ENCODE measurements around the gene DCAF7. TPM values are rescaled to one million over a fixed set of nuclear protein-coding genes. Genes with fewer than 3 reads are reported as not detected.

The DCAF7 gene
- total RNA-seq, 2 donors from 2014 or later: 74.0 to 91.2 TPM

DNA sequence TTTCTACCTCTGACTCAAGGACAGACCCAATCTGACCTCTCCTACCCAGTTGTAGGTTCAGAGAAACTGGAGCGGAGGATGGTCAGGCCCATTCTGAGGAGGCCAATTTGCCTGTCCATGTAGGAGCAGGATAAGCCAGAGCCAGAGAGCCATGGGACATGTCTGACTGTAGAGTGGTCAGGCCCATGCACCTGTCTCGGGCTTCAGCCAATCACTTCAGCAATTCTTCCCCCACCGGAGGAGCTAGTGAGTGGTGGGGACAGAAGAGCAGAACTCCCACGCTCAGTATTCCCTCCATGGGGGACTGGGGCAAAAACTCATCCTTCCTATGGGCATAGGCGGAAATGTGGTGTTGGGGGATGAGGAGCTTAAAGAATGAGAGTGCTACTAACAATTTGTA is 14.3 kb downstream of the DCAF7 start:
- intact Hi-C loops (cut with DNase I, micrococcal nuclease): no loop called here
- ATAC-seq (no peak), DNase-seq (no peak)

DNA sequence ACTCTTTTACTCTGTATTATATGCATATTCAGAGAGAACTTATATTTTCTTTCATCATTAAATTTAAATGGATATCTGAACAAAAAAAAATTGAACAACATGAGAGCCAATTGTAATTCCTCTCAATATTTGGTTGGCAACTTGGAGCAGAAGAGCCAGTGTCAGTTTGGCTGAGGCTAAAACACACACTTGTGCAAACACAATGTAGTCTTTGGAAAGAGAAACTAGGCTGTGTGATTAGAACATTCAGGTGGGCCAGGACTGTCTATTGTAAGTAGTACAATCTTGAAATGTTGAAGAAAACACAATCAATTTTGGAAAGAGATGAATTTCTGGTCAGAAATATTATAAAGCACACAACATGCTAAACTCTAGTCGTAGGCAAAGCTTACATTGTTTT is 17.0 kb downstream of the DCAF7 start:
- DNase-seq: no peak
- no peak for ATAC-seq
- intact Hi-C loops (cut with DNase I, micrococcal nuclease): no loop called here

DNA sequence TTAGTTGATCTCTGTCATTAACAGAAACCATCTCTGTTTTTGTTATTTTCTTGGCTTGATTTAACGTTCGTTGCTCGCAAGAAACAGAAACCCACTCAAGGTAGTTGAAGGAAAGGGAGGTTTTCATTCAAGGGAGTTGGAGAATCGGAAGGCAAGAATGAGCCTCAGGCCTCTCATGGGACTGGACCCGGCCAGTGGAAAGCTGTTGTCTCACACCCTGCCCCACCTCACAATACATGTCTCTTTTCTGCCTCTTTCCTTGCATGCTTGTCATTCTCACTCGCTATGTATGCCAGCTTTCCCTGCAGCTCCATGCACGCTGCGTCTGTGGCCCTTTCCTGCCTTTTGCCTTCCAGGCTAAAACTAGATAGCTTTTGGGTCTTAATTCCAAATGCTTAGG is 18.3 kb downstream of the DCAF7 start:
- ATAC-seq (no peak), DNase-seq (no peak)
- intact Hi-C loops (cut with DNase I, micrococcal nuclease): no loop called here

DNA sequence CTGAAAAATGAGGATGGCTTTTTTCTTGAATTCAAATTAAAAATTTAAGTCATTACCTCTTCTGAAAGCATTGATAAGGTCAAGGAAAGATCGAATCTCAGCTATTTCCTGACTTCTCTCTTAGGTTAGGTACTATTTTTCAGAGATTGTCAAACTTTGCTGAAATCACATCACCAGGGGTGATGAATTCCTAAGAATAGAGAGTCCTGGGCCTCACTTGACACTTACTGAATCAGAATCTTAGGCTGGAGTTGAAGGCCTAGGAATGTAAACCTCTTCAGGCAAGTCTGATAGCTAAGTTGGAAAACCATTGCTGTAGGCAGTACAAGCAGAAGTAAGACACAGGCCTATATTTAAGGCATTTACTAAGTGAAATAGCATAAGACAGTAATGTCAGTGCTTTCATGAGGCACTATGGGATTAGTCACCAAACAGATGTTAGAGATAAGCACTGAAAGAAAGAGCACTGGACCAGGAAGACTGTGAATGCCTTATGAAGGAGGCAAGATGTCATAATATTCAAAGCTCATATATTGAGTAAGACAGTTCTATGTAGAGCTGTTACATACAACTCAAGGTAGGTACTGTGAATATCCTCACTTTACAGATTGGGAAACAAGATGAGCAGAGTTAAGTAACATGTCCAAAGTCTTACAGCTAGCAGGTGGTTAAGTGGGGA is 21.5 kb downstream of the DCAF7 start:
- intact Hi-C loops (cut with DNase I, micrococcal nuclease): no loop called here
- ATAC-seq (no peak), DNase-seq (no peak)

DNA sequence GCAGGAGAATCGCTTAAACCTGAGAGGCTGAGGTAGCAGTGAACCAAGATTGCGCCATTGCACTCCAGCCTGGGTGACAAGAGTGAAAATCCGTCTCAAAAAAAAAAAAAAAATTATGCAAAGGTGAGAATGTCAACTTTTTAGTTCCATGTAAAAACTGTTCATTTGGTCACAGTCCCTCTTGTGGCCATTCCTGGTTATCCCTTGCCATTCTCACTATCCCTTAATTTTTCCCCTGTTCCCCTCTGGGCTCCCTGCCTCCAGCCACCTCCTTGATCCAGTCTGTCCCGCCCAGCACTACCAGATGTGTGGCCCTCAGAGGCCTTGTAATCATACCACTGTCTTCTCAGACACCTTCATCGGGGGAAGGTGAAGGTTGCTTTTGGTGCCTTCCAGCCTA is 23.4 kb downstream of the DCAF7 start:
- intact Hi-C loops (cut with DNase I, micrococcal nuclease): no loop called here
- DNase-seq: no peak
- ATAC-seq: no peak

DNA sequence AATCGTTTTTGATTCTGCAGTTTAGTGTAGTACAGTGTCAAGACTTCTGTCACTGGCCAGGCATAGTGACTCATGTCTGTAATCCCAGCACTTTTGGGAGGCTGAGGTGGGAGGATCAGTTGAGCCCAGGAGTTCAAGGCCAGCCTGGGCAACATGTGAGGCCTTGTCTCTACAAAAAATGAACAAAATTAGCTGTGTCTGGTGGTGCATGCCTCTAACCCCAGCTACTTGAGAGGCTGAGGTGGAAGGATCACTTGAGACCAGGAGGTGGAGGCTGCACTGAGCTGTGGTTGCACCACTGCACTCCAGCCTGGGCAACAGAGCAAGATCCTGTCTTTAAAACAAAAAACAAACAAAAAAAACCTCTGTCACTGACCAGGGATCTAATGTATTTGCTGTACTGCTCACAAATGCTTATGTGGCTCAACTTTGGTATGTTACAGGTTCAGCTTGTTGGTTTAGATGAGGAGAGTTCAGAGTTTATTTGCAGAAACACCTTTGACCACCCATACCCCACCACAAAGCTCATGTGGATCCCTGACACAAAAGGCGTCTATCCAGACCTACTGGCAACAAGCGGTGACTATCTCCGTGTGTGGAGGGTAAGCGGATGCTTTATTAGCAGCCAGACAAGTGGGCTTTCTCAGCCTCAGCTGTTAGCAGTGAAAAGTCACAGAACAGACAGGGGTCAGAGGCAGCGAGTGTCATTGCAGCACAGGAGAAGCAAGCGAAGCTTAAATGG is 27.9 kb downstream of the DCAF7 start:
- DNase-seq: no peak
- intact Hi-C loops (cut with DNase I, micrococcal nuclease): no loop called here
- ATAC-seq: no peak

DNA sequence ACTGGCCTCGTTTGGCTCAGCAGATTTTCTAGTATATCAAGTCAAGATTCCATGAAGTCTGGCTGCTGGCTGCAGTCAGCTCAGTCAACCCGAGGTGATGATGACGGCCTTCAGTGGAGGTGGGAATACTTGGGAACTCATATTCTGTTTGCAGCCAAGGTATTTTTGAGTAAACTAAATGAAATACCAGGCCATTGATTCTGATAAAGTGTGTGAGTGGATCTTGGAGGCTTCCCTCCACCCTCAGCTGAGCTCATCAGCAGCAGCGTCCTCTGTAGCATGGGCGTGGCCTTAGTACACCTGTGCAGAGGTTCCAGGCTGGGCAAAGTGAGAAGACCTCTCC is 28.5 kb downstream of the DCAF7 start:
- ATAC-seq (peak; percentile 37), DNase-seq (no peak)
- intact Hi-C loops (cut with DNase I, micrococcal nuclease): no loop called here

DNA sequence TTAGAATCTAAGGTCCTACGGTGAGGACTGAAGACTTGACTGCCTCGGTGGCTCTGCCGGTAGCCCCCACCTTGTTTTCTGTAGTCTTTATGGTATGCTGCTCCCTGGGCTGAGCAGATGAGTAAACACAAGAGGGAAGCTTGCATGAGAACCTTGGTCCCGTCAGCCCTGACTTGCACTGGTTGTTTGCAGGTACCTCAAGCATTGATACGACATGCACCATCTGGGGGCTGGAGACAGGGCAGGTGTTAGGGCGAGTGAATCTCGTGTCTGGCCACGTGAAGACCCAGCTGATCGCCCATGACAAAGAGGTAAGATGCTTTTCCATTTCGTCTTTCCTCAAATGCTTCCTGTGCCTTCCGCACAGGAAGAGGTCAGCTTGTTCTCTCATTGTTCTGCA is 29.4 kb downstream of the DCAF7 start:
- DNase-seq (no peak), ATAC-seq (no peak)
- intact Hi-C loops (cut with DNase I, micrococcal nuclease): no loop called here

DNA sequence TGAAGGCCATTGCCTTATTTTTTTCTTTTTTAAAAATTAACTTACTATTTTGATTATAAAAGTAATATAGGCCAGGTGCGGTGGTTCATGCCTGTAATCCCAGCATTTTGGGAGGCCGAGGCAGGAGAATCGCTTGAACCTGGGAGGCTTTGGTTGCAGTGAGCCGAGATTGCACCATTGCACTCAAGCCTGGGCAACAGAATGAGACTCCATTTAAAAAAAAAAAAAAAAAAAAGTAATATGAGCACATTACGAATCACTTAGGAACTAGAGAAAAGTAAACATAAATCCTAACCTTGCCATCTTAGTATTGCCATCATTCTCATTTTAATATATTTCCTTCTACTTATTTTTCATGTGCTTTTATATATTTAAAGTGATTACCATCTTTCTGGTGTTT is 37.5 kb downstream of the DCAF7 start:
- ATAC-seq (no peak), DNase-seq (no peak)
- intact Hi-C loops (cut with DNase I, micrococcal nuclease): no loop called here

DNA sequence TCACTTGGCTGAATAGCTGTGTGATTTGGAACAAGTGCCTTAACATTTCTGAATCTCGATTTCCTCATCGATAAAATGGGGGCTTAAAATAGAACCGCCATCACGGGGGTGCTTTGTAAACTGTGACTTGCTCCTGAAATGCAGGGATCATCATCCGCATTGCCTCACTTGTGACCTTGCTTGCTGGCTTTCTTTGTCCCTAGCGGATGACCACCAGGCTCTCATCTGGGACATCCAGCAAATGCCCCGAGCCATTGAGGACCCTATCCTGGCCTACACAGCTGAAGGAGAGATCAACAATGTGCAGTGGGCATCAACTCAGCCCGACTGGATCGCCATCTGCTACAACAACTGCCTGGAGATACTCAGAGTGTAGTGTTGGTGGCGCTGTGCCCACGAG is 38.5 kb downstream of the DCAF7 start:
- DNase-seq (no peak), ATAC-seq (no peak)
- intact Hi-C loops (cut with DNase I, micrococcal nuclease): no loop called here

DNA sequence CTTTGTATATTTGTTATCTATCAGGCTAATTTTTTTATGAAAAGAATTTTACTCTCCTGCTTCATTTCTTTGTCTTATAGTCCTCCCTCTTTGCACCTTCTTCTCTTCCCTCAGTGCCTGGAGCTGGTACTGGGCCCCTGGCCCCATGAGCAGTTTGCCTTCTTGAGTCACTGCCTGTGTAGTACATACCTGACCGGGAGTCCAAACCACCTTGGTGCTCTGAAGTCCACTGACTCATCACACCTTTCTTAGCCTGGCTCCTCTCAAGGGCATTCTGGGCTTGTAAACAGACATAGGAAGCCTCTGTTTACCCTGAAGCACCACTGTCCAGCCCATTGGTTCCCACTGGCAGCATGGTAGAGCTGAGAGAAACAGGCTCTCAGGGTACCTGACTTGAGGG is 39.4 kb downstream of the DCAF7 start:
- ATAC-seq: no peak
- intact Hi-C loops (cut with DNase I, micrococcal nuclease): no loop called here
- no peak for DNase-seq

DNA sequence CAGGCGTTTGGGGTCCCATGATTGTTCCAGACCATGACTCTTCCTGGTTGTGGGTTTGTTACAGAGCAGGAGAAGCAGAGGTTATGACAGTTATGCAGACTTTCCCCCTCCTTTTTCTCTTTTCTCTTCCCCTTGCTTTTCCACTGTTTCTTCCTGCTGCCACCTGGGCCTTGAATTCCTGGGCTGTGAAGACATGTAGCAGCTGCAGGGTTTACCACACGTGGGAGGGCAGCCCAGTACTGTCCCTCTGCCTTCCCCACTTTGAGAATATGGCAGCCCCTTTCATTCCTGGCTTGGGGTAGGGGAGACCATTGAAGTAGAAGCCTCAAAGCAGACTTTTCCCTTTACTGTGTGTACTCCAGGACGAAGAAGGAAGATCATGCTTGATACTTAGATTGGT is 42.5 kb downstream of the DCAF7 start:
- intact Hi-C loops (cut with DNase I, micrococcal nuclease): no loop called here
- DNase-seq: no peak
- ATAC-seq: no peak

DNA sequence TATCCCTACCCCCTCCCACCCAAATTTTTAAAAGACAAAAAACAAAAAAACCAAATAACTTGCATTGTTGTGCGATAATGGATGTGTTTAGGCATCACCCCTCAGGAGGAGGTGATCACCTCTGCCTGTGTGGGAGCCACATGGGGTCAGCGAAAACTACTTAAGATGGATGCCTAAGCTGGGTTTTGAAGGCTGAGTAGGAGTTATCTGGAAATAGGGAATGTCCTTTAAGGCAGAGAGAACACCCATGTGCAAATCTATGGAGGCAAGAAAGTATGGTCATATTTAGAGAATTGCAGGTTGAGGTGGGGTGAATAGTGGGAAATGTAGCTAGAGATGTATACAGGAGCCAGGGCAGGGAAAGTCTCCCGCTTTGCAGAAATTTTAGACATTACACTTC is 44.9 kb downstream of the DCAF7 start:
- DNase-seq (no peak), ATAC-seq (no peak)
- intact Hi-C loops (cut with DNase I, micrococcal nuclease): no loop called here

DNA sequence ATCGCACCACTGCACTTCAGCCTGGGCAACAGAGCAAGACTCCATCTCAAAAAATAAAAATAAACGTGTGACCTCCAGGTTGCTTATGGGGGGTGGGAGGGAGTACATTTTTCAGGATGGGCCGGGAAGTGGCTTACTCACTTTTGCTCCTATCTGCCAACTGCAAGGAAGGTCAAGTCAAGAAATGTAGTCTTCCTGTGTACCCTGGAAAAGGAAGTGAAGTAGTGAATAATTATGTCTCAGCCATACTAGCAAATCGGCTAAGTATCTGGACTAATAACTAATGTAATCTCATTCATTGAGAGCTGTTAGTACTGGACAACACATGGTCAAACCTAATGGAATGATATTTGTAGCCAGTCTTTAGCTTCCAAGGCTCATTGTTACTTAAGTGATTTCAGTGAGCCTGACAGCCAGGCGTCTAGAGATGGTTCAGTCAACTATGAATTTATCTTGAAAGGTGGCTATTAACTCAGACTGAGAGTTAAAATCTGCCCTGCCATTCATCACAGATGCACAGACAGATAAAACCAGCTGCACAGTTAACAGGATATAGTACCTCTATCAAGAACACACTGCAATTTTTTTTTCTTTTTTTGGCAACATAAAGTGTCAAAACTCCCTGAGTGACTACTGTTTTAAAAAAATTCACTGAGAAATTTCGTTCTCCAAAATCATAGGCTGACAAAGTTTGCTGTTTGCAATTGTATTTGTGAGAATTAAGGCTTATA is 46.7 kb downstream of the DCAF7 start:
- ATAC-seq (no peak), DNase-seq (no peak)
- intact Hi-C loops (cut with DNase I, micrococcal nuclease): no loop called here

DNA sequence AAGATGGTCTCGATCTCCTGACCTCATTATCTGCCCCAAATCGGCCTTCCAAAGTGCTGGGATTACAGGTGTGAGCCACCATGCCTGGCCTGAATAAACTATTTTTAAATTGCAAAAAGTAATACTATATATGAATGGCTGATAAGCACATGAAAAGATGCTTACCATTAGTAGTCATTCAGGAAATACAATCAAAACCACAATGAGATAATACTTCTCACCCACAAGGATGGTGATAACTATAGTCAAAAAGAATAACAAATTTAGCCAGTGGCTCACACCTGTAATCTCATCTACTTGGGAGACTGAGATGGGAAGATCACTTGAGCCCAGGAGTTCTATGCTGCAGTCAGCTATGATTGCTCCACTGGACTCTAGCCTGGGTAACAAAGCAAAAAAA is 48.0 kb downstream of the DCAF7 start:
- intact Hi-C loops (cut with DNase I, micrococcal nuclease): no loop called here
- DNase-seq (no peak), ATAC-seq (no peak)

DNA sequence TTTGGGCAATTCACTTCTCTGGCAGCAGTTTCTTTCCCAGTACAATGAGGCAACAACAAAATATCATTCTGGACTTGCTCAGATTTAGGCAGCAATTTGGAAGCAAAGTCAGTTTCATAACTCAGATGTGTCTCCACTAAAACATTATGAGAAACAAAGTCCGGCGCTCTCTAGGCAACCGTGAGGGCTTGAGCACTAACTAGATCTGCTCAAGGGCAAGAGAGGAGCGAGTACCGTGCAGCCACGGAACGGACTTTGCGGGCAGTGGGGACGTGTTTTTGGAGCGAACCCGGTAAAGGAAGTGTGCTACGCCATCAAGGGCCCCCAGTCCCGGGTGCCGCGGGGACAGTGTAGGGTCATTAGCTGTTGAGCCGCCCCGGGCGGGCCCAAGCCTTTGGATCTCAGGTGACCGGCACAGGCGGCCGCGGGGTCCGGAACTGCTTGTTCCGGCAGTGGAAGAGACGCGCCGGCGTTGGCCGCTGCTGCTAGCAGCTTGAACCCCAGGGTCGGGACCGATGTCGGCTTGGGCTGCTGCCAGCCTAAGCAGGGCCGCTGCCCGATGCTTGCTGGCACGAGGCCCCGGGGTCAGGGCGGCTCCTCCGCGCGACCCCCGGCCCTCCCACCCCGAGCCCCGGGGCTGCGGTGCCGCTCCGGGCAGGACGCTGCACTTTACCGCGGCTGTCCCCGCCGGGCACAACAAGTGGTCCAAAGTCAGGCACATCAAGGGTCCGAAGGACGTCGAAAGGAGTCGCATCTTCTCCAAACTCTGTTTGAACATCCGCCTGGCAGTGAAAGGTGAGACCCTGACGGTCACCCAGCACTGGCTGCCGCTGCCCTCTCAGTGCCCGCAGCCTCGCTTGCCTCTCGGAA is 50.5 kb downstream of the DCAF7 start, which contains the start of gene TACO1:
TSS of gene TACO1 (plus strand) at position 327 of the 870 bp plus-strand sequence. CDS start at position 516, 189 bp downstream.
- intact Hi-C loops (cut with DNase I, micrococcal nuclease): loop anchor here in 1 of 2 donors (10.0 kb wide), 1 partner anchor 166 kb away; no protein-coding TSS in a partner anchor
- DNase-seq: peak; percentile 80 to 84
- ATAC-seq: peak; percentile 91

DNA sequence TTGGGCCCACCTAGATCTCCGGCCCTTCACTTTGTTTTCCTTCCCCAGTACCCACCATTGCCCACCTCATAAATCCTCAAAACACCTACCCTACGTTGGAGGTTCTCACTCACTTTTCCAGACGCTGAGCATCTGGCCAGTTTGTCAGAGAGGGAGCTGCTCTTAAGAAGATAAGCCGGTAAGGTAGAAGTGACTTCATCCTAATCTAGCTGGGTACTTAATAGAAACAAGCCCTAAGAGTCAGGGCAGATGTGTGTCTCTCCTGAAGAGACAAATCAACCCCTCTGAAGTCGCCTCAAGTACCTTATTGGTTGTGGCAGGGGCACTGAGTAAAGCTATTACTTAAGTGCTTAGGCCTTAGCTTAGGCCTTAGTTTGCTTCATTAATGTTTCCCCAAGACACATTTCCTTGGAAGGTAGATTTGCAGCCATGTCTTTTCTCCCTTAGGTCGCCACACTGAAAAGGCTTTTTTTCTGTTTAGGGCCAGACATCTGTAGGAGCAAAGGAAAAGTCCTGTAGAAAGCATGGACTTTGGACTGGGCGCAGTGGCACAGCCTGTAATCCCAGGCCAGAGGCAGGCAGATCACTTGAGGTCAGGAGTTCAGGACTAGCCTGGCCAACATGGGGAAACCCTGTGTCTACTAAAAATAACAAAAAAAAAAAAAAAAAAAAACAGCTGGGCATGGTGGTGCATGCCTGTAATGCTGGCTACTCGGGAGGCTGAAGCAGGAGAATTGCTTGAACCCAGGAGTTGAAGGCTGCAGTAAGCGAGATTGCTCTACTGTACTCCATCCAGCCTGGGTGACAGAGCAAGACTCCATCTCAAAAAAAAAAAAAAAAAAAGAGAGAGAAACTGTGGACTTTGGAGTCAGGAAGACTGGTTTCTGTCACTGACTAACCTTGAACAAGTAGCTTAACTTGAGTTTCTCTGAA is 51.4 kb downstream of the DCAF7 start:
- DNase-seq: peak; percentile 54 to 61
- ATAC-seq: peak; percentile 74
- intact Hi-C loops (cut with DNase I, micrococcal nuclease): loop anchor here in 1 of 2 donors (10.0 kb wide), 1 partner anchor 167 kb away; no protein-coding TSS in a partner anchor
